Fibroblast of villous mesenchyme (primary cell): ENCODE measurements around the gene ALKAL2. TPM values are rescaled to one million over a fixed set of nuclear protein-coding genes. Genes with fewer than 3 reads are reported as not detected.

Experiments
- DNase-seq: peaks from one replicate; pipeline ENCODE4 v3.0.0-alpha.2; 2010; ENCODE audit warnings: low read depth
- H3K4me3 ChIP-seq: 2 replicates; pipeline ENCODE4 v1.5.1; 2011; ENCODE audit warnings: low read depth, mild to moderate bottlenecking, low read length
- total RNA-seq: library from RNA; depleted of rRNA; stranded (reverse); fragments of >200 nt; gene quantifications from 2 replicates; pipeline ENCODE4 v1.2.3, GENCODE V29; 2012
- TF ChIP-seq, protein P1 (sequence below): IDR thresholded peaks from 2 replicates; pipeline ENCODE4 v1.5.1; 2012; ENCODE audit warnings: low read depth, mild to moderate bottlenecking, low read length; ENCODE audit not compliant: insufficient read depth

ALKAL2 gene
- total RNA-seq, 1 donor: 0.43 TPM

GRCh38 chr2:257429-257828, 30.5 kb downstream of the ALKAL2 start:
- no peak overlapping the region for H3K4me3 ChIP-seq
- no peak for DNase-seq
- TF ChIP-seq, protein P1, sequence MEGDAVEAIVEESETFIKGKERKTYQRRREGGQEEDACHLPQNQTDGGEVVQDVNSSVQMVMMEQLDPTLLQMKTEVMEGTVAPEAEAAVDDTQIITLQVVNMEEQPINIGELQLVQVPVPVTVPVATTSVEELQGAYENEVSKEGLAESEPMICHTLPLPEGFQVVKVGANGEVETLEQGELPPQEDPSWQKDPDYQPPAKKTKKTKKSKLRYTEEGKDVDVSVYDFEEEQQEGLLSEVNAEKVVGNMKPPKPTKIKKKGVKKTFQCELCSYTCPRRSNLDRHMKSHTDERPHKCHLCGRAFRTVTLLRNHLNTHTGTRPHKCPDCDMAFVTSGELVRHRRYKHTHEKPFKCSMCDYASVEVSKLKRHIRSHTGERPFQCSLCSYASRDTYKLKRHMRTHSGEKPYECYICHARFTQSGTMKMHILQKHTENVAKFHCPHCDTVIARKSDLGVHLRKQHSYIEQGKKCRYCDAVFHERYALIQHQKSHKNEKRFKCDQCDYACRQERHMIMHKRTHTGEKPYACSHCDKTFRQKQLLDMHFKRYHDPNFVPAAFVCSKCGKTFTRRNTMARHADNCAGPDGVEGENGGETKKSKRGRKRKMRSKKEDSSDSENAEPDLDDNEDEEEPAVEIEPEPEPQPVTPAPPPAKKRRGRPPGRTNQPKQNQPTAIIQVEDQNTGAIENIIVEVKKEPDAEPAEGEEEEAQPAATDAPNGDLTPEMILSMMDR: no peak

GRCh38 chr2:256094-256493, 31.8 kb downstream of the ALKAL2 start:
- no peak overlapping the region for H3K4me3 ChIP-seq
- TF ChIP-seq, protein P1: no peak
- DNase-seq: no peak

- no peak overlapping the region for H3K4me3 ChIP-seq
- DNase-seq: no peak
- TF ChIP-seq, protein P1: no peak
These were observed 32.7 kb downstream of the ALKAL2 start for GRCh38 chr2:255195-255594.

- TF ChIP-seq, protein P1: no peak
- no peak for DNase-seq
- H3K4me3 ChIP-seq: no peak overlapping the region
These were observed 33.6 kb downstream of the ALKAL2 start for GRCh38 chr2:254241-254640.

DNA sequence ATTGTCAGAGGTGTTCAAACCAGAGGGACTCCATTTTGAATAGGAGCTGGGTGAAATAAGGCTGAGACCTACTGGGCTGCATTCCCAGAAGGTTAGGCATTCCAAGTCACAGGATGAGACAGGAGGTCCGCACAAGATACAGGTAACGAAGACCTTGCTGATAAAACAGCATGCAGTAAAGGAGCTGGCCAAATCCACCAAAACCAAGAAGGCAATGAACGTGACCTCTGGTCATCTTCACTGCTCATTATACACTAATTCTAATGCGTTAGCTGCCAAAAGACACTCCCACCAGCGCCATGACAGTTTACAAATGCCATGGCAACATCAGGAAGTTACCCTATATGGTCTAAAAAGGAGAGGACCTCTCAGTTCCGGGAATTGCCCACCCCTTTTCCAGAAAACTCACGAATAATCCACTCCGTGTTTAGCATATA, 34.7 kb downstream of the ALKAL2 start:
- no peak for DNase-seq
- TF ChIP-seq, protein P1: no peak
- no peak overlapping the region for H3K4me3 ChIP-seq

DNA sequence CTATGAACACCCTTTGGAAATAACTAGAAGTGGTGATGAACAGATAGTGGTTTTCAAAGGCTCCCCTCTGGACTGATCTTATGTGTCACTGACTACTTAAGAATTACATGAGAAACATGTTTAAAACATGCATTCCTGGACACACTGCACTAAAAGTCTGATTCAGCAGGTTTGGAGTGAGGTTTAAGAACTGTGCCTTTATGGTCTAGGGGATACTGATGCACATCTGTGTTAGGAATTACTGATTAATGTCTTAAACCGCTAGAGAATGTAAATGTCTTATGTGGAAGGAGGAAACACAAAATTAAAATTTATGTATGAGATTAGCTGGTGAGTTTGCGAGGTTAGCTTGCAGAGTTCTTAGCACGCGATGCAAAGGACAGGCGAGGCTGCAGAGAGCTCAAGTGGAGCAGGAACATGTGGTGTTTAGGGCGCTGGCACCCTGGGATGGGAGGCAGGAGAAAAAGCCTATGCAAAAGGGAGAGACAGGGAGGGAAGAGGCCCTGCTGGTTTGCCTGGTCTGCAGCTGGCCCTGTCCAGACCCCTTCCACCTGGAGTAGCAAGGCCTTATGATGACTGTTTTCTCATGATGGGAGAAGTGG, 35.8 kb downstream of the ALKAL2 start:
- no peak overlapping the region for H3K4me3 ChIP-seq
- TF ChIP-seq, protein P1: no peak

GRCh38 chr2:249538-250042, 38.3 kb downstream of the ALKAL2 start:
- DNase-seq: no peak
- H3K4me3 ChIP-seq: no peak overlapping the region
- TF ChIP-seq, protein P1: no peak

More for the DNA sequence above, 35.8 kb downstream of the ALKAL2 start:
- DNase-seq: peak; percentile 86
